Stimulated activated naive CD8-positive, alpha-beta T cell treated with anti-CD3 and anti-CD28 coated beads, Interleukin-15, Interleukin-2, amounts not matched to agents 100 U/mL and 50 U/mL, for 24 hours (primary cell): Measurements from ENCODE around the gene HTRA3.
"Not testable (repeated sequence)": the region's sequence is repeated elsewhere in the genome, so short reads cannot be mapped to it uniquely, and the experiment has no call there.

Experiments used
- ATAC-seq: fragments of 150-1000 bp; cut with Tn5 transposase; one replicate; pipeline ENCODE4 v1.10.0; 2021
- DNase-seq: peaks from one replicate; pipeline ENCODE4 v3.0.0; 2021

HTRA3 gene

GRCh38 chr4:8342651-8343261 lies 73.2 kb downstream of the HTRA3 start:
- ATAC-seq (peak; percentile 23), DNase-seq (no peak)

- ATAC-seq = no peak
- no peak for DNase-seq
Observed at GRCh38 chr4:8343262-8343966, 73.9 kb downstream of the HTRA3 start.

- ATAC-seq (no peak), DNase-seq (no peak)
Observed at GRCh38 chr4:8343967-8344331, 74.4 kb downstream of the HTRA3 start.

- DNase-seq (no peak), ATAC-seq (no peak)
Observed at GRCh38 chr4:8344377-8344776, 74.8 kb downstream of the HTRA3 start.

- no peak for DNase-seq
Observed at GRCh38 chr4:8345053-8345945, 75.7 kb downstream of the HTRA3 start.

GRCh38 chr4:8345946-8346814 lies 76.6 kb downstream of the HTRA3 start:
- no peak for DNase-seq
- no peak for ATAC-seq

More at GRCh38 chr4:8345053-8345945, 75.7 kb downstream of the HTRA3 start:
- no peak for ATAC-seq

- no peak for DNase-seq
- ATAC-seq = no peak
Observed at GRCh38 chr4:8346838-8347605, 77.5 kb downstream of the HTRA3 start.

- DNase-seq (no peak), ATAC-seq (no peak)
Observed at GRCh38 chr4:8347660-8348059, 78.1 kb downstream of the HTRA3 start.

GRCh38 chr4:8348071-8348470 lies 78.5 kb downstream of the HTRA3 start:
- DNase-seq = no peak
- ATAC-seq = no peak

- not testable (repeated sequence) for DNase-seq, ATAC-seq
Observed at GRCh38 chr4:8349236-8349635, 79.7 kb downstream of the HTRA3 start.

- no peak for DNase-seq
- ATAC-seq = no peak
Observed at GRCh38 chr4:8349664-8350236, 80.2 kb downstream of the HTRA3 start.

GRCh38 chr4:8350352-8350751 lies 80.8 kb downstream of the HTRA3 start:
- DNase-seq = no peak
- no peak for ATAC-seq

GRCh38 chr4:8350841-8351461 lies 81.4 kb downstream of the HTRA3 start:
- no peak for DNase-seq
- ATAC-seq = no peak

- no peak for DNase-seq
- ATAC-seq = no peak
Observed at GRCh38 chr4:8351931-8352367, 82.4 kb downstream of the HTRA3 start.

GRCh38 chr4:8352368-8353157 lies 83.0 kb downstream of the HTRA3 start:
- DNase-seq (no peak), ATAC-seq (no peak)

GRCh38 chr4:8353158-8353669 lies 83.7 kb downstream of the HTRA3 start:
- no peak for DNase-seq

GRCh38 chr4:8353912-8354453 lies 84.4 kb downstream of the HTRA3 start:
- DNase-seq (no peak), ATAC-seq (no peak)

More at GRCh38 chr4:8353158-8353669, 83.7 kb downstream of the HTRA3 start:
- ATAC-seq = no peak

GRCh38 chr4:8355306-8355705 lies 85.8 kb downstream of the HTRA3 start:
- ATAC-seq (no peak), DNase-seq (no peak)
